Upper lobe of left lung (tissue), 4 donors: ENCODE data around the gene ABCA13.

Experiments
- EP300 ChIP-seq, 4 donors: sonication (generic); formaldehyde crosslinking; IDR thresholded peaks; one replicate each; pipeline ENCODE4 v1.5.1; 2017; ENCODE audit warnings: antibody characterized with exemption in 4 of 4, control low read depth in 2 of 4
- POLR2A ChIP-seq, 4 donors: fragments of 450-650 bp; IDR thresholded peaks; one replicate each; pipeline ENCODE4 v1.5.1; 2016 to 2017; ENCODE audit warnings: antibody characterized with exemption in 4 of 4, mild to moderate bottlenecking in 2 of 4
- POLR2AphosphoS5 ChIP-seq, 2 donors: sonication (generic); formaldehyde crosslinking; IDR thresholded peaks; one replicate each; pipeline ENCODE4 v1.5.1; 2017; ENCODE audit warnings: antibody characterized with exemption in 2 of 2
- TF ChIP-seq, protein P1 (sequence below), 6 experiments: fragments of 450-650 bp in 4 of 6; fragments of 200-600 bp in 2 of 6; sonication (generic) in 2 of 6; IDR thresholded peaks; one replicate each; pipeline ENCODE4 v1.5.1; 2016 to 2019; ENCODE audit warnings: antibody characterized with exemption in 6 of 6

GRCh38 chr7:48595756-48596155, 424.5 kb downstream of the ABCA13 start:
- TF ChIP-seq, protein P1, sequence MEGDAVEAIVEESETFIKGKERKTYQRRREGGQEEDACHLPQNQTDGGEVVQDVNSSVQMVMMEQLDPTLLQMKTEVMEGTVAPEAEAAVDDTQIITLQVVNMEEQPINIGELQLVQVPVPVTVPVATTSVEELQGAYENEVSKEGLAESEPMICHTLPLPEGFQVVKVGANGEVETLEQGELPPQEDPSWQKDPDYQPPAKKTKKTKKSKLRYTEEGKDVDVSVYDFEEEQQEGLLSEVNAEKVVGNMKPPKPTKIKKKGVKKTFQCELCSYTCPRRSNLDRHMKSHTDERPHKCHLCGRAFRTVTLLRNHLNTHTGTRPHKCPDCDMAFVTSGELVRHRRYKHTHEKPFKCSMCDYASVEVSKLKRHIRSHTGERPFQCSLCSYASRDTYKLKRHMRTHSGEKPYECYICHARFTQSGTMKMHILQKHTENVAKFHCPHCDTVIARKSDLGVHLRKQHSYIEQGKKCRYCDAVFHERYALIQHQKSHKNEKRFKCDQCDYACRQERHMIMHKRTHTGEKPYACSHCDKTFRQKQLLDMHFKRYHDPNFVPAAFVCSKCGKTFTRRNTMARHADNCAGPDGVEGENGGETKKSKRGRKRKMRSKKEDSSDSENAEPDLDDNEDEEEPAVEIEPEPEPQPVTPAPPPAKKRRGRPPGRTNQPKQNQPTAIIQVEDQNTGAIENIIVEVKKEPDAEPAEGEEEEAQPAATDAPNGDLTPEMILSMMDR (IDR thresholded peaks at IDR 0.05): no peak
- TF ChIP-seq POLR2A (IDR thresholded peaks at IDR 0.05): no peak
- no peak for TF ChIP-seq POLR2AphosphoS5 (IDR thresholded peaks at IDR 0.05)
- TF ChIP-seq EP300 (IDR thresholded peaks at IDR 0.05): no peak
